Measurements from ENCODE around the gene POLH.
"Not testable (repeated sequence)": the region's sequence is repeated elsewhere in the genome, so short reads cannot be mapped to it uniquely, and the experiment has no call there.

POLH gene

GRCh38 chr6:43575772-43576551, at the start of gene POLH, which contains the start of gene XPO5:
Gene POLH, plus strand, starts transcription at chr6:43576185. Its CDS starts 6,135 bp downstream, at chr6:43582320.
Gene XPO5, minus strand, starts transcription at chr6:43576038. Its CDS starts 174 bp downstream, at chr6:43575864.
- peak; percentile 96 for DNase-seq (ENCODE audit: low spot score)

- no peak for DNase-seq (ENCODE audit: low spot score)
Measured at GRCh38 chr6:43532201-43532600, 43.8 kb upstream of the POLH start.

- not testable (repeated sequence) for DNase-seq (ENCODE audit: low spot score)
Measured at GRCh38 chr6:43538986-43539385, 37.0 kb upstream of the POLH start.

- not testable (repeated sequence) for DNase-seq (ENCODE audit: low spot score)
Measured at GRCh38 chr6:43539409-43539808, 36.6 kb upstream of the POLH start.

- no peak for DNase-seq (ENCODE audit: low spot score)
Measured at GRCh38 chr6:43540507-43540906, 35.5 kb upstream of the POLH start.

GRCh38 chr6:43541774-43542471, 34.1 kb upstream of the POLH start:
- no peak for DNase-seq (ENCODE audit: low spot score)

- DNase-seq (ENCODE audit: low spot score) = no peak
Measured at GRCh38 chr6:43544461-43544860, 31.5 kb upstream of the POLH start.

GRCh38 chr6:43547222-43547621, 28.8 kb upstream of the POLH start:
- DNase-seq (ENCODE audit: low spot score) = no peak

GRCh38 chr6:43557620-43558019, 18.4 kb upstream of the POLH start:
- not testable (repeated sequence) for DNase-seq (ENCODE audit: low spot score)

GRCh38 chr6:43559328-43559727, 16.7 kb upstream of the POLH start:
- no peak for DNase-seq (ENCODE audit: low spot score)

- DNase-seq (ENCODE audit: low spot score) = no peak
Measured at GRCh38 chr6:43570876-43571441, 5.0 kb upstream of the POLH start.

GRCh38 chr6:43572015-43572414, 4.0 kb upstream of the POLH start:
- DNase-seq (ENCODE audit: low spot score) = no peak

- peak; percentile 37 for DNase-seq (ENCODE audit: low spot score)
Measured at GRCh38 chr6:43575105-43575771, 747 bp upstream of the POLH start.

GRCh38 chr6:43578748-43579147, 2.8 kb downstream of the POLH start:
- no peak for DNase-seq (ENCODE audit: low spot score)

- DNase-seq (ENCODE audit: low spot score) = no peak
Measured at GRCh38 chr6:43579171-43579570, 3.2 kb downstream of the POLH start.

GRCh38 chr6:43582911-43583310, 6.9 kb downstream of the POLH start:
- DNase-seq (ENCODE audit: low spot score) = no peak

GRCh38 chr6:43584892-43585570, 9.0 kb downstream of the POLH start:
- no peak for DNase-seq (ENCODE audit: low spot score)

- DNase-seq (ENCODE audit: low spot score) = no peak
Measured at GRCh38 chr6:43588194-43588593, 12.2 kb downstream of the POLH start.

- not testable (repeated sequence) for DNase-seq (ENCODE audit: low spot score)
Measured at GRCh38 chr6:43589564-43589963, 13.6 kb downstream of the POLH start.

- no peak for DNase-seq (ENCODE audit: low spot score)
Measured at GRCh38 chr6:43593938-43594337, 18.0 kb downstream of the POLH start.

GRCh38 chr6:43600595-43600994, 24.6 kb downstream of the POLH start:
- DNase-seq (ENCODE audit: low spot score) = no peak

- no peak for DNase-seq (ENCODE audit: low spot score)
Measured at GRCh38 chr6:43604174-43604573, 28.2 kb downstream of the POLH start.
